Testis (tissue), 3 donors: ENCODE data around the gene RAB13. TPM values are rescaled to one million over a fixed set of nuclear protein-coding genes. Genes with fewer than 3 reads are reported as not detected.

Experiments
- DNase-seq: peaks from one replicate; pipeline ENCODE4 v3.0.0-alpha.2; 2019
- H3K27ac ChIP-seq, 2 donors: fragments of 200-600 bp; sonication (generic); one replicate each; pipeline ENCODE4 v1.5.1; 2019
- H3K27me3 ChIP-seq: fragments of 200-600 bp; sonication (generic); one replicate; pipeline ENCODE4 v1.5.1; 2019
- H3K36me3 ChIP-seq: fragments of 200-600 bp; sonication (generic); one replicate; pipeline ENCODE4 v1.5.1; 2017; ENCODE audit warnings: low read depth; ENCODE audit errors: missing control alignments
- H3K4me1 ChIP-seq: fragments of 200-600 bp; sonication (generic); one replicate; pipeline ENCODE4 v1.5.1; 2019
- H3K4me3 ChIP-seq, 2 donors: fragments of 200-600 bp; sonication (generic); one replicate each; pipeline ENCODE4 v1.5.1; 2017 to 2019
- H3K9me3 ChIP-seq: fragments of 200-600 bp; sonication (generic); one replicate; pipeline ENCODE4 v1.5.1; 2017
- CTCF ChIP-seq, 3 experiments: fragments of 450-650 bp in 2 of 3; fragments of 200-600 bp in 1 of 3; sonication (generic) in 1 of 3; IDR thresholded peaks; one replicate each; pipeline ENCODE4 v1.5.1; 2016 to 2019; ENCODE audit warnings: antibody characterized with exemption in 3 of 3, mild to moderate bottlenecking in 2 of 3, moderate library complexity in 1 of 3
- POLR2A ChIP-seq: fragments of 450-650 bp; IDR thresholded peaks from one replicate; pipeline ENCODE4 v1.6.1; 2017; ENCODE audit warnings: antibody characterized with exemption, mild to moderate bottlenecking, moderate library complexity
- WGBS, 2 donors: methylation state at CpG; one replicate each; pipeline ENCODE4 v1.1.5; 2018; 5-methylcytosine and 5-hydroxymethylcytosine counted together
- intact Hi-C: fragments of 100-400 bp; cut with DNase I; formaldehyde crosslinking; loops from one replicate; pipeline ENCODE4 v1.15.1; 2023; ENCODE audit warnings: low total_unique reads
- polyA plus RNA-seq: library from polyadenylated mRNA; stranded (reverse); fragments of 350-450 nt; fragmentation: Illumina TruSeq; extraction: RNeasy Lipid Tissue Mini Kit (QIAGEN cat#74804); gene quantifications from one replicate; pipeline ENCODE4 v1.2.3, GENCODE V29; 2014; ENCODE audit warnings: low read depth, low replicate concordance; ENCODE audit not compliant: insufficient read depth
- total RNA-seq, 2 donors: library from RNA; depleted of rRNA; stranded (reverse); fragments of >200 nt; gene quantifications; one replicate each; pipeline ENCODE4 v1.2.3, GENCODE V29; 2016

Gene RAB13
- total and polyA plus RNA-seq, 3 donors from 2014 or later: 37.6 to 82.8 (median 45.2) TPM

DNA sequence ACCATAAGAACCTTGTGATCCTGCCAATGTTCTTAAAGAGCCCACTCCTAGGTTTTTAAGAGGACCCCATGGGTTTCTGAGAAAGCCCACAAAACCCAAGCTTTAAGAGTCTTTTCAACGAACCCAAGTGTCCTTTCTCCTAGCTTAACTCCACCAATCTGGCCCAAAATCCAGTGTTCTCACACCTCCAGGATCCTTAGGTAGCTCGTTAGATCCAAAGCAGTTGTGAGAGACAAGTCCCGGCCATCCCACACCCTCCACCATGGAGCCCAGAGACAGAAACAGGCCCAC is 41.4 kb downstream of the RAB13 start:
- intact Hi-C loops: loop anchor here (10.0 kb wide), 1 partner anchor 150 kb away; no protein-coding TSS in a partner anchor
- Histone ChIP-seq H3K9me3 (no peaks in the 10 kb centered on the region), H3K36me3 (no peaks in the 10 kb centered on the region), H3K4me3 (peak overlapping the region in 1 of 2 donors; percentile 65), H3K27me3 (no peaks in the 10 kb centered on the region), H3K4me1 (peaks cover 17% of the 10 kb centered on the region), H3K27ac (peak overlapping the region; percentile 84 to 98)
- 66 to 88% methylated on average over 2 to 3 of the region's 3 CpGs for WGBS, 2 donors
- DNase-seq: no peak
- no peak for TF ChIP-seq CTCF (IDR thresholded peaks at IDR 0.05)
- no peak for TF ChIP-seq POLR2A

DNA sequence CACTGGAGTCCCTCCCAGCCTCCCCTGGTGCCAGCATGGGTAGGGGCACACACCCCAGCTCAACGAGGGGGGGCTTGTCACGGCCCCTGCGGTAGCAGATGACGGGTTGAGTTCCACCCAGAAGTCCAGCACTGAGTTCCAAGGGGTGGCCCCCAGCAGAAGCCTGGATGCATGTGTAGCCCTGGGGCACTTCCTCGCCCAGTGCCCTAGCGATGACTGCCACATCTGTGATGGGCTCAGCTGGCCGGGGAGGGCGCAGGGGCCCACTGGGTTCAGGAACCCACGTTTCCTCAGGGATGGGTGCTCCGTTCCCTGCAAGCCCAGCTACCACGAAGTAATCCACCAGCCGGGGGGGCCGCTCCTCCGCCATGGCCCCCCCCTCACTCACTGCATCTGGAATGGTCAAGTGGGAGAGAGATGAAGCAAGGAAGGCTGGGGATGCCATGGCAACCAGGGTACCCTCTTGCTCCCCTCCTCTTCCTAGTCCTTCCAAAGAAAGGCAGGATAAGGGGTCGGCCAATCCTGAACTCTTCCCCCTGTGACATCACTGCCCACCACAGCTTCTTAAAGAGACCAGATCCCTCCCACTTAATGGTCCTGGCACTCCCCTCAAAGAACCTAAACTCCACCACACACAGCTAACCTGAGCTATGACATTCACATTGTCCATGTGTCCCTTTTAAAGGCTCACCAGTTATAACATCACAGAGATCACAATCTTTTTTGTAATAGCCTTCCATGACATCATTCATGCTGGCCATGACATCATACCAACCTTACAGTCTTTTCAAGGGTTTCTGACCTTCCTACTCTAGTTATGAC is 41.9 kb downstream of the RAB13 start:
- intact Hi-C loops: loop anchor here (10.0 kb wide), 1 partner anchor 149 kb away; no protein-coding TSS in a partner anchor
- no peak overlapping the region for H3K4me3 ChIP-seq

GRCh38 chr1:153942766-153943549 is 43.2 kb downstream of the RAB13 start:
- intact Hi-C loops: loop anchor here (10.0 kb wide), 1 partner anchor 148 kb away; no protein-coding TSS in a partner anchor
- 89 to 93% methylated on average over 8 to 9 of the region's 11 CpGs for WGBS, 2 donors

More for the DNA sequence above, 41.9 kb downstream of the RAB13 start:
- Histone ChIP-seq H3K4me1 (peaks cover 17% of the 10 kb centered on the region), H3K9me3 (no peaks in the 10 kb centered on the region), H3K27ac (peak overlapping the region; percentile 84 to 98), H3K36me3 (no peaks in the 10 kb centered on the region), H3K27me3 (no peaks in the 10 kb centered on the region)
- no peak for DNase-seq
- TF ChIP-seq CTCF (IDR thresholded peaks at IDR 0.05): no peak
- TF ChIP-seq POLR2A: no peak
- WGBS, 2 donors: 86% methylated on average over 10 to 15 of the region's 15 CpGs

More at GRCh38 chr1:153942766-153943549, 43.2 kb downstream of the RAB13 start:
- Histone ChIP-seq H3K4me1 (peaks cover 17% of the 10 kb centered on the region), H3K9me3 (no peaks in the 10 kb centered on the region), H3K4me3 (no peak overlapping the region), H3K36me3 (no peaks in the 10 kb centered on the region), H3K27ac (no peak overlapping the region), H3K27me3 (no peaks in the 10 kb centered on the region)
- no peak for DNase-seq
- TF ChIP-seq POLR2A (no peak), CTCF (IDR thresholded peaks at IDR 0.05) (no peak)
